Femur (tissue), 1 donor: ENCODE measurements around the gene CEP78.
"Not testable (repeated sequence)": the region's sequence is repeated elsewhere in the genome, so short reads cannot be mapped to it uniquely, and the experiment has no call there.

ENCODE experiments used
- DNase-seq: peaks from one replicate; pipeline ENCODE4 v3.0.0-alpha.2; 2017

Gene CEP78

GRCh38 chr9:78238046-78239038 lies 2.5 kb downstream of the CEP78 start:
- no peak for DNase-seq

GRCh38 chr9:78239506-78239905 lies 3.6 kb downstream of the CEP78 start:
- no peak for DNase-seq

GRCh38 chr9:78242041-78242440 lies 6.2 kb downstream of the CEP78 start:
- DNase-seq = no peak

DNA sequence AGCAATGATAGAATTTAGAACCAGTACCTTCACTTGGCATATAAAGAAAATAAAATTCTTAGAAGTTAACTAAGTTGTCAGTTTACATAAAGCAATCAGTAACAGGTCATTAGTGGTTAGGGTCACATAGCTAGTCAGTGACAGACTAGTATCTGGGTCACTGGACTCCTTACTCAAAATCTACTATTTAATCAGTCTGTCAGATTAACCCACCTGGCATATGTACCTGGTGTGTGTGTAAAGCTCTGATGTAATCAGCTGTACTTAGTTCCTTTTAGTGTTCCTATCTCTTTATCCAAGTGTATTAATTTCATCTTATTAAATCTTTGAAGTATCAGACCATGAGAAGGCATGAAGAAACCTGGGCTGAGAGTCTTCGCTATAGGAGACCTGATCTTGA lies 7.3 kb downstream of the CEP78 start:
- DNase-seq = no peak

DNA sequence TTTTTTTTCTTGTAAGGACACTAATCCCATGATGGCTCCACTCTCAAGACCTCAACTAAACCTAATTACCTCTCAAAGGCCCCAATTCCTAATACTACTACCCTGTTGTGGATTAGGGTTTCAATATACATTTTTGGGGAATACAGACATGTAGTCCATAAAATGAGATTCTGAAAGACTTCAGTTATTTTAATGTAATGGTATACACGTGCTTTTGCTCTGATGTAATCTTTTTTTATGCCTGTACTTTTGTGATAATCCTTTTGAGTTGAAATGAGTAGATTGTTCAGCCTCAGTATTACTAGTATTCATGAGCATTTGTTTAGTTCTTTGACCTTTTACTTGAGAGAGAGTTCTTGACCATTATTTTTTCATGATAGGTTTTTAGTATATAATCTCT lies 9.5 kb downstream of the CEP78 start:
- DNase-seq = no peak

GRCh38 chr9:78248635-78249034 lies 12.8 kb downstream of the CEP78 start:
- DNase-seq = no peak

- no peak for DNase-seq
These were observed 13.7 kb downstream of the CEP78 start for GRCh38 chr9:78249542-78249941.

DNA sequence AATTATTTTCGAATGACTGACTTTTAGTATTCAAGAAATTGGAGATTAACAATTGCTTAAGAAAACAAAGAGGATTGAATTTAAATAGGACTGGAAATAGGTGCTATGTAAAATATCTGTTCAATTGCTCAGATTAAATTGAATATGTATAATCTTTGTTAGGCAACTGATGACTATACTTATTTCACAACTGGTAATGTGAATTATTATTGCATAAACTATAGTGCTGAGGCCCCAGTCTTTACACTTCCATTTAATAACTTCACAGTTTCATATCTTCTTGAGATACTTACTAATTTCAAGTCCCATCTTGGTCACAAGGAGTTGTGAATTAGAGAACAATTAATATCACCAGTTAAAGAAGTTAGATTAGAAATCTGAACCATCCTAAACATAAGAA lies 16.7 kb downstream of the CEP78 start:
- DNase-seq = no peak

DNA sequence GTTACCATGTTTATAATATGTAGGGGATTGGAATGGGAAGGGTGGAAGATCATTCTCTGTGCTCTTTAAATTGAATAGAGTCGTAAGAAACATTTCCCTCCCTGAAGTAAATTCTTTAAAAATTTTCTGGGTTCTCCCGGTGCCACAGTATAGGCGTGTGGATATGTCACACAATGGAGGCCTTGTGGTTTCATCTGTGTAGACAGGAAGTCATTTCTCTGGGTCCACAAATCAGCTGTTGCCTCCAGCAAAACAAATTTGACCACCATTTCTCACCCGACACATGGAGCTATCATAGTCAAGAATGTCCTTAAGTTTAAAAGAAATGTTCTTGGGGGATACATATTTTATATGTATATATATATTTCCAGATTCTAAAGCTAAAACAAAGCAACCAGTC lies 17.4 kb downstream of the CEP78 start:
- no peak for DNase-seq

- no peak for DNase-seq
These were observed 25.6 kb downstream of the CEP78 start for GRCh38 chr9:78261403-78262001.

GRCh38 chr9:78262655-78263054 lies 26.8 kb downstream of the CEP78 start:
- no peak for DNase-seq

DNA sequence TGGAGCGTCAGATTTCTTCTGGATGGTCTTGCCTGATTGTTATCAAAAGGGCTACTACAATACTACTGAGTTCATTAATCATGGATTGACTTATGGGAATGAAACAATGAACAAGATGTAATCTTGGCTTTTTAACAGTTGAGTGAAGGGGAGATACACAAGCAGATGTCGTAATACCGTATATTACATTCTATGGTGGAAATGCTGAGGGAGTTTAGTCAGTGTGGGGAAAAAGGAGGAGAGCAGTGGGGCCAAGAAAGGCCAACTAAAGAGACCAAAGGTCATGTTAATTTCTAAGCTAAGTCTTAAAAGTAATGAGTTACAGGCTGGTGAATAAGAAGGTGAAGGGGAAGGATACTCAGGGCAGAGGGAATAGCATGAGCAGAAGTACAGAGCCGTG lies 32.0 kb downstream of the CEP78 start:
- no peak for DNase-seq

DNA sequence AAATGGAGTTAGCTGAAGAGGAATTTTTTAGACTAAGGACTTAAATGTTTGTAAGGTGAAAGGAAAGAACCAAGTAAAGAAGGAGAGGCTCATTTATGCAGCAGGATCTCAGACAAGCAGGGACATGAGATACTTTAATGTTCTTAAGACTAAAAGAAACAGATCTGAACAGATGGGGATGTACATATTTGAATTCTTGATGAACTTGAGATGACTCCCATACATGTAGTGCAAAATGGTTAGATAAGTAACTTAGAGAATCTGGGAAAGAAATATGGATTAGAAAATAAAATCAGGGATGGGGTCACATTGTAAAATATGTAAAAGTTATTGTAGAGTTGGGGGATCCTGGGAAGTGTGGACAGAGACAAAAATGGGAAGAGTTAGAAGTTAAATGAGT lies 33.9 kb downstream of the CEP78 start:
- DNase-seq = no peak

GRCh38 chr9:78272307-78272706 lies 36.4 kb downstream of the CEP78 start:
- no peak for DNase-seq

DNA sequence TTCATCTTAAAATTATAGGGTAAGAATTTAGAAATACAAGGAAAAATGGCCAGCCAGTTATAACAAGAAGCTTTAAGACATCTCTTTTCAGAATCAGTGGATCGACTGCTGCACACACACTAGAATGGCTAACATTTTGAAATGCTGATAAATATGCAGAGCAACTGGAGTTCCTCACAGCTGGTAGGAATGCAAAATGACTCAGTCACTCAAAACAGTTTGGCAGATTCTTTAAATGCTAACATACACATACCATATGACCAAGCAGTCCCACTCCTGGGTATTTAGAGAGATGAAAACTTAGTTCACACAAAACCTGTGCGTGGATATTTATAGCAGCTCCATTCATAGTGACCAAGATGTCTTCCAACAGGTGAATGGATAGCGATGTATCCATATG lies 37.9 kb downstream of the CEP78 start:
- no peak for DNase-seq

DNA sequence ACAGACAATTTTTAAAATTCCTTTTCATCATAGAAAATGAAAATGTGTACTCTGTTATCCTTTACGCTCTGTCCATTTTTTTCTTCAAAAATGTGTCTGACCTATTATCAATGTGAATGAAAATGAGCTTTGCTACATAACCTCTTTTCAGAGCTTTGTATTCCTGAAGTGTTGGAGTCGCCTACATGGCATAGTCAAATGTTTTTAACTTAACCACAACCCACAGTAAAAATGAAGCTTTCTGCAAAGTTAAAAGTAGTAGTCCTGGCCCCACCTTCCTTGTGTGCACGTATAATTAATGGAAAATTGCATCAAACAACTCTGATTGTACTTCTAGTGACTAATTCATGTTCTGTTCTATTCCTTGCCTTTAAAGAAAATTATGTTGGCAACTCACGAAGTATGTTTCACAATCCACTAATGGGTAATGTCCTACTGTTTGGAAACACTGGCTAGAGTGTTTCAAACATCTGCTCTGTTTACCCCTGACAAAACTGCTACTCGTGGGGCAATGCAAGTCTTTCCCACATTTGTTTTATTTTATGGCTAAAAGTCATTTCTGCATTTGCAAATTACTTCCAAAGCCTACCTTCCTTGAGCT lies 42.4 kb downstream of the CEP78 start:
- no peak for DNase-seq

- DNase-seq = no peak
These were observed 42.9 kb downstream of the CEP78 start for GRCh38 chr9:78278801-78279200.

DNA sequence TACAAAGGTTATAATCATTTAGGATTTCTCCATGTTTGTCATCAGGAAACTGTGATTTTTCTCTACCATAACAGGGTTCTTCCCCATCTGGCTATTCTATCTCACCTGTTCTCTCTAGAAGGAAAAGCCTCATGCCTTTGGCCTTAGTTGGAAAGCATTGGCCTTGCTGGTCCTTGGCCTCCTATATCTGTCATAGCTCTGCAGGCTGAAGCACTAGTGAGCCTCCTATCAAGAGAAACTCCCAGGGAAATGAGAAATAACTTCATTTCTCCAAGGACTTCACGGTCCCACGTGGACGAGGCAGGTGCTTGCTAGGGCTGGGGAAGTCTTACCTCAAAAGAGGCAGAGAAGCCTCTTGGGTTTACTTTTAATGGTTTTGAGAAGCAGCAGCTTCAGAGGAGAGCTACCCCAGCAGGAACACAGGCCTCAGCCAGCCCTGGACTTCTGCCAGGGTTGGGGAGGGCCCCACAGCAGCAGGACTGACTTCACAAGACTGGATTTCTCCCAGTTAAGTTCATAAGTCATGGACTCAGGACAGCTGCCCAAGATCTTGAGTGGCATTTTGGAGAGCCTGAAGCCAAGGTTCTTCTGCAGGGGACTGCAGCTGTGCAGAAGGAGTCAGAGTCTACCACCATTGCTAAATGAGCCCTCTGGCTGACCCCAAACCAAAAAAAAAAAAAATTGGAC lies 45.2 kb downstream of the CEP78 start:
- DNase-seq = peak; percentile 92

GRCh38 chr9:78284181-78284580 lies 48.3 kb downstream of the CEP78 start:
- not testable (repeated sequence) for DNase-seq

GRCh38 chr9:78286125-78286524 lies 50.2 kb downstream of the CEP78 start:
- DNase-seq = no peak

DNA sequence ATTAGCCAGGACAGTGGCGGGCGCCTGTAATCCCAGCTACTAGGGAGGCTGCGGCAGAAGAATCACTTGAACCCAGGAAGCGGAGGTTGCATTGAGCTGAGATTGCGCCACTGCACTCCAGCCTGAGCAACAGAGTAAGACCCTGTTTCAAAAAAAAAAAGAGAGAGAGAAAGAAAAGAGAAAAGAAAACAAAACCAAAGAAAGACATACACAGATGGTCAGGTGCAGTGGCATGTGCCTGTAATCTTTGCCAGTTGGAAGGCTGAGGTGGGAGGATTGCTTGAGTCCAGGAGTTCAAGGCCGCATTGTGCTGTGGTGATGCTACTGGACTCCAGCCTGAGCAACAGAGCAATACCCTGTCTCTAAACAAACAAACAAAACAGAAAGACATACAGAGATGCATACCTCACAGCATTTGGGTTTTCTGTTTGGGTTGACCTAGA lies 51.1 kb downstream of the CEP78 start:
- no peak for DNase-seq

DNA sequence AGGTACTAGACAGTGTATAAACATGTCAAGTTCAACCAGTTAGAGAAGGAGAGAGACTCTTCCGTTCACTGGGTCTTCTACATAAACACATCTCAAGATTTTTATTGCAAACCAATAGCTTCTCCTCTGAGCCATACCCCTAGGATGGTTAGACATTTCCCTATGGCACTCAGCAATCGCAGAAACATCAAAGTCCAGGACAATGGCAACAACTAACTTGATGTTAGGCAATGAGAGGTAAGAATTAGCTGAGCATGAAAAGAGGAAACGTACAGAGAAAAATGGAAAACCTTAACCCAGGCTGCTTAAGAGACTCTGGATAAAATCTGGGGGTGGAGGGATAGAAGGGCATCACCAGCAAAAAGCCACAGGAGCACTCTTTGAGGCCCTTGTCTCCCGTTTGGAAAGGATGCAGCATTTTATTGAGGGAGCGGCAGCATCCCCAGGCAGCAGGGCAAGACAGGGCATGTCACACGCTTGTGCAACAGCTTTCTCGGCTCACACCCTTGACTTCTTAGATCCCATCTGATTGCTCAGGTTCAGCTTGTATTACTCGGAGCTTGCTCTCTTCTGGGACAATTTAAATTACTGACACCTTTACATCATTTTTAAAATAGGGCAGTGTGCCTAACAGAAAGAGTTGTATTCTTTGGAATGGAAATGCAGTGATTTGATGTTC lies 52.5 kb downstream of the CEP78 start:
- DNase-seq = no peak

- no peak for DNase-seq
These were observed 53.6 kb downstream of the CEP78 start for GRCh38 chr9:78289474-78289873.
